HG03103 (cell line): ENCODE data around the gene HOGA1.
"Not testable (repeated sequence)": the region's sequence is repeated elsewhere in the genome, so short reads cannot be mapped to it uniquely, and the experiment has no call there.

Experiments
- ATAC-seq: cut with Tn5 transposase; IDR thresholded peaks from one replicate; pipeline ENCODE4 v1.9.1; 2021; ENCODE audit warnings: low read depth; ENCODE audit not compliant: unreplicated experiment

Gene HOGA1

GRCh38 chr10:97553575-97554031 is 30.6 kb upstream of the HOGA1 start:
- ATAC-seq, result no peak

DNA sequence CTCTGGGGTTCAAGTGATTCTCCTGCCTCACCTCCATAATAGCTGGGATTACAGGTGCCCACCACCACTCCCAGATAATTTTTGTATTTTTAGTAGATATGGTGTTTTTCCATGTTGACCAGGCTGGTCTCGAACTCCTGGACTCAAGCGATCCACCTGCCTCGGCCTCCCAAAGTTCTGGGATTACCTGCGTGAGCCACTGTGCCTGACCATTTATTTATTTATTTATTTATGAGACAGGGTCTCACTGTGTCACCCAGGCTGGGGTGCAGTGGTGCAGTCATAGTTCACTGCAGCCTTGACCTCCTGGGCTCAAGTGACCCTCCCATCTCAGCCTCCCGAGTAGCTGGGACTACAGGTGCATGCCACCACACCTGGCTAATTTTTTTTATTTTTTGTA is 29.9 kb upstream of the HOGA1 start:
- not testable (repeated sequence) for ATAC-seq

DNA sequence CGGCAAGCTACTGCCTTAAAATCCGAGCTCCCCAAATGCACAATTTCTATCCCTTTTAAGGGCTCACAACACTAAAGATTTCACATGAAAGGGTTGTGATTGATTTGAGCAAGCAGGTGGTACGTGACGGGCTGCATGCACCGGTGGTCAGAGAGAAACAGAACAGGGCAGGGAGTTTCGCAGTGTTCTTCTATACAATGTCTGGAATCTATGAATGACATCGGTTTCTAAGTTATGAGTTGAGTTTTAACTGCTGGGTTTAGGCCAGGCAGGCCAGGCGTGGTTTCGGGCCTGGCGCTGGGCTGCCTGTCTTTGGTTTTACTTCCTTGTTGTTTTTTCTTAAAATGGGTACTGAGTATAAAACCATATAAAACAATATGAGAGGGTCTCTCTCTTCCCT is 28.6 kb upstream of the HOGA1 start:
- ATAC-seq, result not testable (repeated sequence)

GRCh38 chr10:97560731-97561381 is 23.3 kb upstream of the HOGA1 start:
- ATAC-seq, result not testable (repeated sequence)

- not testable (repeated sequence) for ATAC-seq
Measured at GRCh38 chr10:97561386-97562077, 22.7 kb upstream of the HOGA1 start.

DNA sequence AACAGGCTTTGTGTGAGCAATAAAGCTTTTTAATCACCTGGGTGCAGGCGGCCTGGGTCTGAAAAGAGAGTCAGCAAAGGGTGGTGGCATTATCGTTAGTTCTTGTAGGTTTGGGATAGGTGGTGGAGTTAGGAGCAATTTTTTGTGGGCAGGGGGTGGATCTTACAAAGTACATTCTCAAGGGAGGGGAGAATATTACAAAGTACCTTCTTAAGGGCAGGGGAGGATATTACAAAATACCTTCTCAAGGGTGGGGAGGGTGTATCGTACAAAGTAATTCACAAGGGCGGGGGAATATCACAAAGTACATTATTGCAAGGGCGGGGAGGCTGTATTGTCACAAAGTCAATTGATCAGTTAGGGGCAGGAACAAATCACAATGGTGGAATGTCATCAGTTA is 21.9 kb upstream of the HOGA1 start:
- not testable (repeated sequence) for ATAC-seq

DNA sequence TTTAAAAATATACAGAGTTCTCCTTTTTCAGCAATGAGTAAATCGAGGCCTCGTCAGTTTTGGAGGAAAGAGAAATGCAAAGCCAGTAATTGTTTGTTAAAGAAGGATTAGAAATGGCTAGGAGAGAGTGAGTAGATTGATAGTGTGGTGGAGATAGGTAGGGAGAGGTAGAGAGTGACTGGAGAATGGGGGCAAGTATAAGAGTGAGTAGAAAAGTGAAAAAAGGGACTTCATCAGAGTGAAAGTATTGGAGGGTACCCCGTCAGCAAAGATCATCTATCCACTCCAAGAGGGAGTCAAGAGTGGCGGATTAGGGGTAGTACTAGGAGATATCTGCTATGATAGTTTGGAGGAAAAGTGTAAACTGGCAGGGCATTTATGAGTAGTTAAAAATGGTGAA is 20.9 kb upstream of the HOGA1 start:
- no peak for ATAC-seq

- ATAC-seq, result no peak
Measured at GRCh38 chr10:97564776-97565175, 19.4 kb upstream of the HOGA1 start.

DNA sequence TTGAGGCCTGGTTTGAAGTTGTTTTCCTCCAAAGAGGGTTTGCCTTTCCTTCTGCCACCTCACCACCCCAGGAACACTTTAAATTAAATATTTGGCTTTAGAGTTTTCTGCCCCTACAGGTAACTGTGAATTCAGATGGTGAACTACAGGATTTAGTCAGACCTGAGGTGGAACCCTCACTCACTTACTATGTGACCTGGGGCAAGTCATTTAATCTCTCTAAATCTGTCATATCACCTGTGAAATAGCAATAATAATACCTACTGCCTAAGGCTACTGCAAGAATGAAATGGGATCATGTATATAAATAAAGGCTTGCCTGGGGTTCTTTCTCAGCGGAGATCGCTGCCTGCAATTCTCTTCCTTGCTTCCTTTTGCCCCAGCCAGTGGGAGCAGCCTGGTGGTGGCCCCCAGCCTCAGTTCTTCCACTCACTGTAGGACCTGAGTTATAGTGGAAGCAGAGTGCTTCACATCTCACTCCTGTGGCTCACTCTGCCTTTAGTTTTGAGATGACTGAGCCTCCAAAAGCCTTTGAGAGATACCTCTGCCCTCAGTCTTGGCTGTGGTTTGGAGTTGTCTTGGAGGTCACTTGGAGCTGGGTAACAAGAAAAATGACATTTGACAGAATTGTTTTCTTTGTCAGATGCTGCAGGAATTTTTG is 17.7 kb upstream of the HOGA1 start:
- no peak for ATAC-seq

DNA sequence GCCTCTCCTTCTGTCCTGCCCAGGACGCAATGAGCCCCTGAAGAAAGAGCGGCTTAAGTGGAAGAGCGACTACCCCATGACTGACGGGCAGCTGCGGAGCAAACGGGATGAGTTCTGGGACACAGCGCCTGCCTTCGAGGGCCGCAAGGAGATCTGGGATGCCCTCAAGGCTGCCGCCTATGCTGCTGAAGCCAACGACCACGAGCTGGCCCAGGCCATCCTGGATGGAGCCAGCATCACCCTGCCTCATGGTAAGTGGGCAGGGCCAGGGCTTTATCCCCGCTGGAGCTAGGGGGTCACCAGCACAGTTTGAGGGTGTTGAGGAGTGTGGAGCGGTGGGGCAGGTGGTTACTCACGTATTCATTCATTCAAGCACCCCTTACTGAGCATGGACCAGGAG is 16.3 kb upstream of the HOGA1 start:
- no peak for ATAC-seq

DNA sequence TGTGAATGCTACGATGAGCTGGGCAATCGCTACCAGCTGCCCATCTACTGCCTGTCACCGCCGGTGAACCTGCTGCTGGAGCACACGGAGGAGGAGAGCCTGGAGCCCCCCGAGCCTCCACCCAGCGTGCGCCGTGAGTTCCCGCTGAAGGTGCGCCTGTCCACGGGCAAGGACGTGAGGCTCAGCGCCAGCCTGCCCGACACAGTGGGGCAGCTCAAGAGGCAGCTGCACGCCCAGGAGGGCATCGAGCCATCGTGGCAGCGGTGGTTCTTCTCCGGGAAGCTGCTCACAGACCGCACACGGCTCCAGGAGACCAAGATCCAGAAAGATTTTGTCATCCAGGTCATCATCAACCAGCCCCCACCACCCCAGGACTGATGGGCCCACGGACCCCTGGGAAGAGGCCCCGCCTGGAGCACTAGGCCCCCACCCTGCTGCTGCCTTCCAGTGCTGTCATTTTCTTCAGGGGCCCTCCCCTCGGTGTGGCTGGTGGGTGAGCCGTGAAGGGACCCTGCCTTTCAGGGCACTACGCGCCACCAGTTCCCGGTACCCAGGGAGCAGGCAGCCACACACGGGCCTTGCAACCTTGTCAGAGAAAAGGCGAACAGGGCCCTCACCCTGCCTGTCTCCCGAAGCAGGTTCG is 13.9 kb upstream of the HOGA1 start:
- no peak for ATAC-seq

DNA sequence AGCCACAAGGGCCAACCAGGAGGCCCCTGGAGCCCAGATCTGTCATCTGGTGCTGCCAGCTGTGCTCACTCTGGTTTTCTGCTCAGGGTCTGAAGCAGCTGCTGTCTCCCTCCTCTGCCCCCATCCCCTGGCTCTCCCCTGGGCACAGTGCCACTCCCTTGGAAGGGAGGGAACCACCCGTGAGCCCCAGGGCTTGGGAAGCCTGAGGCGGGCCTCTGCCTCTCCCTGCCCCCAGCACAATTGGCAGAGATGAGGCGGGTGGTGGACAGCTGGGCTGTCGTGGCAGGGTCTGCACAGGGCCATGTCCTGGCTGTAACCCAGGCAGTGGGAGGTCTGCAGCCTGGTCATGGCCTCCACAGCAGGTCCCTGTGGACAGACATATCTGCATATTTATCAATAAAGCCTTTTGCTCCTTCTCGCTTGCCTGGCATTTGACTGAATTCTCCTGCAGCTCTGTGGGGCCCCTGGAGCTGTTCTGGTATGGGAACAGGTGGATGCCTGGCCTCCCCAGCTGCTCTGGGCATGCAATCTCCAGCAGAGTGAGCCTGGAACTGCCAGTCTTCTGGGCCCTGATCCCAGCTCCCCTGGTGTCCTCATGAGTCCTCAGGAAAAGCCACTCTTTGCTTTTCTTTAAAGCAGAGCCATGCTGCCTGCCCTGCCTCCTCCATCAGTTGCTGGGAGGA is 13.3 kb upstream of the HOGA1 start:
- no peak for ATAC-seq

GRCh38 chr10:97571622-97572021 is 12.6 kb upstream of the HOGA1 start:
- ATAC-seq, result no peak

DNA sequence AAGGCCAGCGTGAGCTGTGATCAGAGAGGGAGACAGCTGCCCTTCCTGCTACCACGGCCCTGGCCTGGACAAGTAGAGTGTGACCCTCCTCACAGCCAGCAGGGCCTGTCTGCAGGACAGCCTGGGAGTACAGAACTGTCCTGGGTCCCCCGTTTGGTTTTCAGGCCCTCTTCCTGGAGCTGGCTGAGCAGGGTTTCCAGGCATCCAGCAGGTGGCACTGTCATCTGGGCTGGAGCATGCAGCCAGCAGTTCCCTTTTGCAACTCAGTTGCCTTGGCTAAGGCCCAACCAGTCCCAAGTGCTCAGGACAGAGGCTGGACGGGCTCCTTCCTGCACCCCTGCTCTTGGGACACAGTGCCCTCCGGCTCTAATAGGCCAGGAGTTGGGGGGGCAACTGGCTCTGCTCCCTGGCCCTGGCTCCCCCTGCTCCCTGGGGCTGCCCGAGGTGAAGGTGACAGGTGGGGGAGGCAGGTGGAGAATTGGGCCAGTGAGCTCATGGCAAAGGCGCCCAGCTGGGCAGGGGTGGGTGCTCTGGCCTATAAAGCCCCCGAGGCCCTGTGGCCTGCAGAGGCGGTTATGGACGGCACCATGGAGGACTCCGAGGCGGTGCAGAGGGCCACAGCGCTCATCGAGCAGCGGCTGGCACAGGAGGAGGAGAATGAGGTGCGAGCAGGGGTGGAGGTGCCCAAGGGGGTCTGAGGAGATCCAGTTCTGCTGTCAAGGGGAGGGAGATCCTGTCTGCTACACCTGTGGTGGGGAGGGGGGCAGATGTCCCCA is 11.8 kb upstream of the HOGA1 start, which contains the start of gene ANKRD2:
TSS of gene ANKRD2 (plus strand) at position 566 of the 776 bp plus-strand sequence. CDS start at position 576, 10 bp downstream.
- ATAC-seq, result no peak

GRCh38 chr10:97573021-97573420 is 11.2 kb upstream of the HOGA1 start:
- ATAC-seq, result no peak

- no peak for ATAC-seq
Measured at GRCh38 chr10:97573672-97574071, 10.5 kb upstream of the HOGA1 start.

- ATAC-seq, result no peak
Measured at GRCh38 chr10:97574374-97575126, 9.6 kb upstream of the HOGA1 start.

DNA sequence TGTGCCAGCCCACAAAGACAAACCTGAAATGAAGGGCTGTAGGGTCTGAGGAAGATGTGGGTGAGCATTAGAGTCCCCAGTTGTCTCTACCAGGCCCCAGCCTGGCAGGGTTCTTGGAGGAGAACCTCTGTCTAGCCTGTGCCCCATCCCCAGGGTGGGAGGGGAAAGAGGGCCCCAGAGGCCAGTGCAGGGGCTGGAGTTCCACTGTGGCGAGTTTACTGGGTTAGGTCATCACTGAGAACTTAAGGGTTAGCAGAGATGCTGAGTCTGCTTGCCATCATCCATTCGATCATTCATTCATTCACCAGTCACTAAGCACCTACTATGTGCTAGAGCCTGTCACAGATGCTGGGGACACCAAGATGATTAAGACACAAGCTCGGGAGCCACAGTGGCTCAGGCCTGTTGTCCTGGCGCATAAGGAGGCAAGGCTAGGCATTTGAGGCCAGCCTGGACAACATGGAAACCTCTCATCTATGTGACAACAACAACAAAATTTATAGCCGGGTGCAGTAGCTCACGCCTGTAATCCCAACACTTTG is 9.0 kb upstream of the HOGA1 start:
- ATAC-seq, result no peak

GRCh38 chr10:97576487-97576886 is 7.7 kb upstream of the HOGA1 start:
- ATAC-seq, result not testable (repeated sequence)
